T1000 (cell line): Measurements from ENCODE around the gene ARL6IP6.

Experiments
- DNase-seq: peaks from one replicate; lab custom pipeline; 2025; ENCODE audit warnings: mixed read lengths; lab: John Stamatoyannopoulos, UW

Gene ARL6IP6

GRCh38 chr2:152718076-152718908 lies at the start of gene ARL6IP6:
ARL6IP6 (plus strand) TSS chr2:152718620; CDS start chr2:152718625, 5 bp downstream.
- peak; percentile 88 for DNase-seq

GRCh38 chr2:152674334-152674733 lies 44.1 kb upstream of the ARL6IP6 start:
- no peak for DNase-seq

GRCh38 chr2:152676461-152676860 lies 42.0 kb upstream of the ARL6IP6 start:
- DNase-seq, result no peak

GRCh38 chr2:152678808-152679207 lies 39.6 kb upstream of the ARL6IP6 start:
- DNase-seq, result no peak

GRCh38 chr2:152682663-152683062 lies 35.8 kb upstream of the ARL6IP6 start:
- DNase-seq, result no peak

GRCh38 chr2:152683400-152683799 lies 35.0 kb upstream of the ARL6IP6 start:
- no peak for DNase-seq

- no peak for DNase-seq
These were observed 32.1 kb upstream of the ARL6IP6 start for GRCh38 chr2:152686321-152686720.

GRCh38 chr2:152693033-152693432 lies 25.4 kb upstream of the ARL6IP6 start:
- no peak for DNase-seq

GRCh38 chr2:152694161-152694661 lies 24.2 kb upstream of the ARL6IP6 start:
- peak; percentile 24 for DNase-seq

- no peak for DNase-seq
These were observed 22.7 kb upstream of the ARL6IP6 start for GRCh38 chr2:152695763-152696162.

- DNase-seq, result no peak
These were observed 21.9 kb upstream of the ARL6IP6 start for GRCh38 chr2:152696476-152696875.

GRCh38 chr2:152701198-152701597 lies 17.2 kb upstream of the ARL6IP6 start:
- no peak for DNase-seq

GRCh38 chr2:152706477-152707021 lies 11.9 kb upstream of the ARL6IP6 start:
- DNase-seq, result no peak

- no peak for DNase-seq
These were observed 9.7 kb upstream of the ARL6IP6 start for GRCh38 chr2:152708742-152709141.

GRCh38 chr2:152710713-152711112 lies 7.7 kb upstream of the ARL6IP6 start:
- DNase-seq, result no peak

GRCh38 chr2:152715112-152715511 lies 3.3 kb upstream of the ARL6IP6 start:
- DNase-seq, result no peak

GRCh38 chr2:152715854-152716428 lies 2.5 kb upstream of the ARL6IP6 start:
- DNase-seq, result no peak

GRCh38 chr2:152716805-152717227 lies 1.6 kb upstream of the ARL6IP6 start:
- no peak for DNase-seq

GRCh38 chr2:152717228-152718075 lies 968 bp upstream of the ARL6IP6 start, which contains the start of gene PRPF40A:
PRPF40A (minus strand) TSS chr2:152717461; CDS start chr2:152717439, 22 bp downstream.
- DNase-seq, result peak; percentile 95

- DNase-seq, result no peak
These were observed 657 bp downstream of the ARL6IP6 start for GRCh38 chr2:152718909-152719645.

- no peak for DNase-seq
These were observed 2.4 kb downstream of the ARL6IP6 start for GRCh38 chr2:152720794-152721193.
